ENCODE measurements around the gene ARL4C. TPM values are rescaled to one million over a fixed set of nuclear protein-coding genes. Genes with fewer than 3 reads are reported as not detected.
A peak's percentile ranks its signal among the peaks of the same experiment; 100 is the strongest.

The ARL4C gene
- total and polyA plus RNA-seq, 2 experiments from 2014 or later: 15.9 to 30.0 TPM

GRCh38 chr2:234444242-234444730 is 52.6 kb downstream of the ARL4C start:
- H3K36me3 ChIP-seq (replicated peaks; ENCODE audit: insufficient read depth, low read depth): no peaks in the 10 kb centered on the region
- H4K20me1 ChIP-seq (ENCODE audit: insufficient read depth, poor library complexity, severe bottlenecking): no peaks in the 10 kb centered on the region
- no peaks in the 10 kb centered on the region for H3K9me3 ChIP-seq (ENCODE audit: low read depth)
- peak overlapping the region; percentile 20 for H3K27ac ChIP-seq
- H3K79me2 ChIP-seq: no peaks in the 10 kb centered on the region
- peaks cover 6% of the 10 kb centered on the region for H3K4me1 ChIP-seq (ENCODE audit: insufficient read depth)
- H3K4me3 ChIP-seq: no peak overlapping the region
- H3K27me3 ChIP-seq: no peaks in the 10 kb centered on the region
- DNase-seq (ENCODE audit: low spot score): no peak
- H2AFZ ChIP-seq: no peak overlapping the region
- no peak overlapping the region for H3K4me2 ChIP-seq
- H3K9me2 ChIP-seq (replicated peaks; ENCODE audit: insufficient read depth): no peaks in the 10 kb centered on the region
- TF ChIP-seq, protein P1, sequence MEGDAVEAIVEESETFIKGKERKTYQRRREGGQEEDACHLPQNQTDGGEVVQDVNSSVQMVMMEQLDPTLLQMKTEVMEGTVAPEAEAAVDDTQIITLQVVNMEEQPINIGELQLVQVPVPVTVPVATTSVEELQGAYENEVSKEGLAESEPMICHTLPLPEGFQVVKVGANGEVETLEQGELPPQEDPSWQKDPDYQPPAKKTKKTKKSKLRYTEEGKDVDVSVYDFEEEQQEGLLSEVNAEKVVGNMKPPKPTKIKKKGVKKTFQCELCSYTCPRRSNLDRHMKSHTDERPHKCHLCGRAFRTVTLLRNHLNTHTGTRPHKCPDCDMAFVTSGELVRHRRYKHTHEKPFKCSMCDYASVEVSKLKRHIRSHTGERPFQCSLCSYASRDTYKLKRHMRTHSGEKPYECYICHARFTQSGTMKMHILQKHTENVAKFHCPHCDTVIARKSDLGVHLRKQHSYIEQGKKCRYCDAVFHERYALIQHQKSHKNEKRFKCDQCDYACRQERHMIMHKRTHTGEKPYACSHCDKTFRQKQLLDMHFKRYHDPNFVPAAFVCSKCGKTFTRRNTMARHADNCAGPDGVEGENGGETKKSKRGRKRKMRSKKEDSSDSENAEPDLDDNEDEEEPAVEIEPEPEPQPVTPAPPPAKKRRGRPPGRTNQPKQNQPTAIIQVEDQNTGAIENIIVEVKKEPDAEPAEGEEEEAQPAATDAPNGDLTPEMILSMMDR (IDR thresholded peaks at IDR 0.05; ENCODE audit: poor library complexity): no peak
- TF ChIP-seq EZH2phosphoT487 (IDR thresholded peaks at IDR 0.05; ENCODE audit: low read depth, severe bottlenecking, unreplicated experiment) (no peak), EZH2 (IDR thresholded peaks at IDR 0.05; ENCODE audit: borderline replicate concordance) (no peak)
- 90% methylated on average over 4 of the region's 4 CpGs for WGBS (ENCODE audit: low lambda C conversion rate, missing lambda C conversion rate)

Data from hepatocyte (in vitro differentiated cells).